GM19193 (cell line): ENCODE results near the gene NCK2.

Source experiments
- POLR2A ChIP-seq: IDR thresholded peaks from 4 replicates; pipeline ENCODE4 v1.6.1; 2011; ENCODE audit not compliant: insufficient read depth, insufficient read length; ENCODE audit errors: extremely low read depth

The NCK2 gene

GRCh38 chr2:105879803-105880300 lies 135.1 kb downstream of the NCK2 start:
- TF ChIP-seq POLR2A, result no peak

DNA sequence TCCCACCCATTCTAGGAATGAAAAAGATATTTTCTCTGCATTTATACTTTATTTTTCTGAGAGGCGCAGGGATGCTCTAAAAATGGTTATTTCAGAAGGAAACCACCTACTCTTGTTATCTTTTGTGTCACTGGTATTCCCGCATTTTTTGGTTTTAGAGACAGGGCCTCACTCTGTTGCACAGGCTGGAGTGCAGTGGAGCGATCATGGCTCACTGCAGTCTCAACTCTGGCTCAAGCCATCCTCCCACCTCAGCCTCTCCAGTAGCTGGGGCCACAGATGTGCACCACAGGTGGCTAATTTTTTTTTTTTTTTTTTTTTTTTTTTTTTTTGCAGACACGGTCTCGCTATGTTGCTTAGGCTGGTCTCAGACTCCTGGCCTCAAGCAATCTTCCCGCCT lies 135.9 kb downstream of the NCK2 start:
- TF ChIP-seq POLR2A, result no peak

GRCh38 chr2:105881286-105882136 lies 136.8 kb downstream of the NCK2 start:
- no peak for TF ChIP-seq POLR2A

GRCh38 chr2:105882341-105882740 lies 137.6 kb downstream of the NCK2 start:
- TF ChIP-seq POLR2A, result no peak

- no peak for TF ChIP-seq POLR2A
Measured at GRCh38 chr2:105882920-105883435, 138.3 kb downstream of the NCK2 start.

GRCh38 chr2:105883911-105884694 lies 139.4 kb downstream of the NCK2 start:
- TF ChIP-seq POLR2A, result no peak

- no peak for TF ChIP-seq POLR2A
Measured at GRCh38 chr2:105885456-105885855, 140.7 kb downstream of the NCK2 start.

GRCh38 chr2:105886029-105886454 lies 141.3 kb downstream of the NCK2 start:
- TF ChIP-seq POLR2A, result no peak

DNA sequence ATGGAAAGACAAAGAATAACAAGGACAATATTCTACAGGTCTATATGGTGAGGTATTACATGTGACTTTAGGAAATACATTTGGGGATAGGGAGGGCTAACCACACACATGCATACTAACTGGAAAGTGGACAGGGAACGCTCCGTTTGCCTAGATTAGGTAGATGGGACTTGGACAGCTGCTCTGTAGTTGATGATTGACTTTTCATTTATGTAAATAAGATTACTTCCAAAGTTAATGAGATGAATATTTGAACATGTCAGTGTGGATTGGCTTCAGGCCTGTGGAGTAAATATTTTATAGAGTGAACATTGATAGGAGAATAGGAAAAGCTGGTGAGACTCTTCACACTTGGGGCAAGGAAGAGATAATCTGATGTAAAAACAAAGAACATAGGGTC lies 142.0 kb downstream of the NCK2 start:
- TF ChIP-seq POLR2A, result no peak

- TF ChIP-seq POLR2A, result no peak
Measured at GRCh38 chr2:105887256-105887655, 142.5 kb downstream of the NCK2 start.

DNA sequence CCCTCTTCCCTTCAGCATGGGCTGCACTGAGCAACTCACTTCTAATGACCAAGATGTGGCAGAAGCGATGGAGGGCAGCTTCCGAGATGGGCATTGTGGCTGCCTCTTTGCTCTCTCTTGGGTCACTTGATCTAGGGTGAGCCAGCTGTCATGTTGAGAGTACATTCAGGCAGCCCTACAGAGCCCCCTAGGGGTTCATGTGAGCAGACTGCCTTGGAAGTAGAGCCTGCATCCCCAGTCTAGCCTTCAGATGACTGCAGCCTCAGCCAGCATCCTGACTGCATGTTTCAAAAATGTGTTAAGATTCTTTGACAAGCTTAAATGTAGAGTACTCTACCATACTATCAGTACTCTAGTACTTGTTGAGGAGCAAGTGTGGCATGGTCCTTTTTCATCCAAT lies 143.9 kb downstream of the NCK2 start:
- no peak for TF ChIP-seq POLR2A

- no peak for TF ChIP-seq POLR2A
Measured at GRCh38 chr2:105889046-105889445, 144.3 kb downstream of the NCK2 start.

DNA sequence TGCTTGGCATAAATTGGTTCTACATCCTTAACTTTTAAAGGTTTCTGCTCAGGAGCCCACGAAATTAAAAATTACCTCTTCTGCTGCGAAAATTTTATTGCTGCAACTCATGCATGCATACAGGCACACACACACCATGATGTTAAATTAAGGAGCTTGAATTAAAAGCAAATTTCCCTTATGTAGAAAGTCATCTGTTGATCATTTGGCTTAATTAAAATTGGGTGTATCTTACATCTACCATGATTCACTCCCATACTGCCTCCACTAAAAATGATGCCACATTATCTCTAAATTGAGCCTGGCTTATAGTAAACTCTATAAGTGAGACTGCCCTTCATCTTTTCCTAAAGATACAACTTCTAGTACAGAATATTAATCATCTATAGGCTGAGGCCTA lies 145.4 kb downstream of the NCK2 start:
- TF ChIP-seq POLR2A, result no peak

- TF ChIP-seq POLR2A, result no peak
Measured at GRCh38 chr2:105890856-105891255, 146.1 kb downstream of the NCK2 start.

DNA sequence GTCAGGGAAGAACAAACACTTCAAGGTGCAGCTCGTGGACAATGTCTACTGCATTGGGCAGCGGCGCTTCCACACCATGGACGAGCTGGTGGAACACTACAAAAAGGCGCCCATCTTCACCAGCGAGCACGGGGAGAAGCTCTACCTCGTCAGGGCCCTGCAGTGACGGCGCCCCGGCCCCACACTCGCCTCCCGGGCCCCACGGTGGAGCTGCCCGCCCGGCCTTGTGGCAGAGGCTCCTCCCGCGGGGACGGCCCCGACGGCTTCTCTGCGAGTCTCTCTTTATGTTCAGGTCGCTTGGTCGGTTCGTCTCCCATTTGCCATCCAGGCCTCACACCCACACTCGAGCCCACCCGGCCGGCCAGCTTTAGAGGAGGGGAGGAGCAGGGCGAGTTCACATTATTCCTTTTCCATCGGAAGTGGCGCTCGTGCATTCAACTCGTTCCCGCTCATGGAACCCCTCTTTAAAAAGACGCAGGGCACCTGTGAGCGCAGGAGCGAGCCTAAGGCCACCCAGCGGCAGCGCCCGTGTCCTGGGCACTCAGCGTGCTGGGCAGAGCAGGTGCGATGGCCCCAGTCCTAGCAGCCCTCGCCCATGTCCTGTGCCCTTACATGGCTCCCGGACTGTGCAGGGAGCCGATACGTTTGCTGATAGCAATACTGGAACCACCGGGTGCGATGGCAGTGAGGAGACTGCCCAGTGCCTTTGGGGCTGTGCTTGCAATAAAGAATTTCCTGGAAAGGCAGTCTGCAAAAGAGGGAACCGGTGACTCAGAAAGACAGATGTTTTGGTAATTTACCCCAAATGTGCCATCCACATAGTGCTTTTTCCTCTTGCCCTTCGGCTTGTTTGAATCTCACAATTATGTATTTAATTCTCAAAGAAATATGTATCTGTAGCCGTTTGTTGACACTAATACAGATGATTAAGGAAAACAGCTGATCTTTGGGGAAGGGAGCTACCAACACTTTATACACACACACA lies 148.6 kb downstream of the NCK2 start:
- TF ChIP-seq POLR2A, result no peak

- no peak for TF ChIP-seq POLR2A
Measured at GRCh38 chr2:105894327-105894944, 149.7 kb downstream of the NCK2 start.
